Pancreas (tissue), 10 donors: ENCODE data around the gene TRIM28. TPM values are rescaled to one million over a fixed set of nuclear protein-coding genes. Genes with fewer than 3 reads are reported as not detected.

Experiments used
- ATAC-seq, 4 donors: fragments of 200-7000 bp; cut with Tn5 transposase; one replicate each; pipeline versions ENCODE4 v1.8.0 to v1.9.1; 2020; ENCODE audit warnings: mild to moderate bottlenecking in 4 of 4, moderate library complexity in 4 of 4
- DNase-seq, 6 donors: peaks; one replicate each; pipeline ENCODE4 v3.0.0-alpha.2; 2020
- FAIRE-seq: peaks from 2 replicates; lab custom pipeline; 2012; peaks lifted over from hg19 to GRCh38; lab: Jason Lieb, UNC
- H3K27ac ChIP-seq, 4 donors: fragments of 200-600 bp; sonication (generic); 1 replicate in 3 of 4; 2 replicates in 1 of 4; pipeline versions ENCODE4 v1.5.0 to v1.8.0; 2020
- H3K27me3 ChIP-seq, 4 donors: fragments of 200-600 bp; one replicate each; pipeline ENCODE4 v1.8.0; 2021
- H3K36me3 ChIP-seq, 3 donors: fragments of 200-600 bp; sonication (generic) in 1 of 3; one replicate each; pipeline versions ENCODE4 v1.5.0 to v1.8.0; 2020 to 2021
- H3K4me1 ChIP-seq, 3 donors: fragments of 200-600 bp; one replicate each; pipeline ENCODE4 v1.8.0; 2021
- H3K4me3 ChIP-seq, 4 donors: fragments of 200-600 bp; sonication (generic) in 2 of 4; one replicate each; pipeline versions ENCODE4 v1.5.0 to v1.8.0; 2020 to 2021
- H3K9me3 ChIP-seq, 4 donors: fragments of 200-600 bp; one replicate each; pipeline ENCODE4 v1.8.0; 2021
- WGBS, 2 donors: extraction: QIAGEN DNeasy Blood & Tissue Kit; methylation state at CpG; one replicate each; pipeline ENCODE4 v1.1.7; 2013; 5-methylcytosine and 5-hydroxymethylcytosine counted together
- intact Hi-C, 3 donors: fragments of 100-400 bp; cut with DNase I; formaldehyde crosslinking; loops; one replicate each; pipeline versions ENCODE4 v1.11.1 to v1.14.2; 2022
- polyA plus RNA-seq, 2 donors: library from polyadenylated mRNA; stranded (reverse); fragments of 200-250 nt; gene quantifications; one replicate each; pipeline ENCODE4 v1.2.3, GENCODE V29; 2013
- total RNA-seq, 6 donors: library from RNA; stranded (reverse); fragmentation: NEBNext Ultra II Directional in 4 of 6; extraction: Animal tissue kit (Norgen Biotek cat#: 25700) in 4 of 6; gene quantifications; one replicate each; pipeline versions ENCODE4 v1.2.1 to v1.2.4, GENCODE V29; 2021 to 2023
- TF ChIP-seq, protein P1 (sequence below), 4 donors: fragments of 200-600 bp; sonication (generic) in 3 of 4; IDR thresholded peaks; one replicate each; pipeline versions ENCODE4 v1.5.0 to v1.8.0; 2021; ENCODE audit warnings: antibody characterized with exemption in 4 of 4
- donor health status: healthy with polysubstance abuse.
- donor health status: DM: no; HTN: no; CAD: no; lungs with moderate emphysema.
- donor health status: DM: no; HTN: no; CAD: no.
- donor health status: control.
- donor health status: control.
- donor health status: Bipolar disorder and iron deficiency.
- donor health status: DM: yes; HTN: yes; CAD: no.
- donor health status: DM: no; HTN: no; CAD: no.
- donor health status: DM: no; HTN: no; CAD: no.
- donor health status: DM: yes; HTN: yes; CAD: no.

TRIM28 gene
- total and polyA plus RNA-seq, 8 donors, result 128 to 212 (median 190) TPM

DNA sequence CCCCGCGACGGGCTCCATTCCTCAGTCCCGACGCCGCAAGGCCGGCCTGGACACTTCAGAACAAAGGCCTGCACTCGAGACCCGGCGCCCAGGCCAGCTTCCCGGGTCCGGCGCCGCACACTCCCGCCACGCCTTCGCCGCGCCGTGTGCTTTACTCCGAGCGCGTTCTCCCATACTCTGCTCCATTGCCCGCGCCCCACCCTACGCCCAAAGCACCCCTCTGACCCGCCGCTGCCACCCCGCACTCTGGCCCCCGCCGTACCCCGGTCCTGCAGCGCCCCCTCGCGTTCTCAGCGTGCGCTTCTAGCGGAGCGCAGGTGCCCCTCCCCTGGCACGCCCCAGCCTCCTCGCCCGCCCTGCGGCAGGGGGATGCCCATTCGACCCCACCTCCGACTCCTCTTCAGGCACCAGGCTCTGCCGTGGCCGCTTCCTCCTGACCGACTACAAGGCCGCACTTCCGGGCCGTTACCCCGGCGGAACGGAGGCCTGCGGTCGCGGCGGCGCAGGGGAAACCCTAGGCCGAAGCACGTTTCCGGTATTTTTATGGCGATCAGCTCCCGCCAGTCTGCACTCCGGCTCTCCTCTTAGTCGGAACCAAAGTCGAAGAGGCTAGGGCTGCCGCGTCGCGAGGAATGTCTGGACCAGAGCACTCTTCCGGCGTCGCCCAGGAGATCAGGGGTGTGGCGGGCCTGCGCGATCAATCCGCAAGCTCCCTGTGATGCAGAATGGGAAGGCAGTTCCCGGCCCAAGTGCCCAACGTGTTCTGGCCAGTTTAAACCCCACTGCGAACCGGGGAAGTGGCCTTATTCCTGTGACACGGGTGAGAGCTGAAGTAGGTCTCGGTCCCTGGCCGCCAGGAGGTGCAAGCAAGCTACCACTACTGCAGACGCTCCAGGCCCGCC lies 24.3 kb upstream of the TRIM28 start, which contains the start of gene ZBTB45:
TSS of gene ZBTB45 (minus strand) at position 456 of the 902 bp plus-strand sequence. CDS start 2,137 bp downstream, outside the sequence.
- 1% methylated on average over 87 of the region's 87 CpGs for WGBS, 2 donors
- Histone ChIP-seq H3K9me3 (no peaks in the 10 kb centered on the region), H3K27ac (peak within 1 kb of the TSS; percentile 86 to 93 (median 90)), H3K4me3 (peak within 1 kb of the TSS; percentile 55 to 94 (median 84)), H3K27me3 (no peaks in the 10 kb centered on the region), H3K36me3 (peaks cover 0 to 8% (median 0%) of the 10 kb centered on the region in 3 donors), H3K4me1 (peaks cover 6 to 14% (median 13%) of the 10 kb centered on the region in 3 donors)
- ATAC-seq (peak; percentile 87 to 92 (median 88)), DNase-seq (peak; percentile 90 to 97 (median 94)), FAIRE-seq (no peak)
- intact Hi-C loops, result no loop called here
- TF ChIP-seq, protein P1, sequence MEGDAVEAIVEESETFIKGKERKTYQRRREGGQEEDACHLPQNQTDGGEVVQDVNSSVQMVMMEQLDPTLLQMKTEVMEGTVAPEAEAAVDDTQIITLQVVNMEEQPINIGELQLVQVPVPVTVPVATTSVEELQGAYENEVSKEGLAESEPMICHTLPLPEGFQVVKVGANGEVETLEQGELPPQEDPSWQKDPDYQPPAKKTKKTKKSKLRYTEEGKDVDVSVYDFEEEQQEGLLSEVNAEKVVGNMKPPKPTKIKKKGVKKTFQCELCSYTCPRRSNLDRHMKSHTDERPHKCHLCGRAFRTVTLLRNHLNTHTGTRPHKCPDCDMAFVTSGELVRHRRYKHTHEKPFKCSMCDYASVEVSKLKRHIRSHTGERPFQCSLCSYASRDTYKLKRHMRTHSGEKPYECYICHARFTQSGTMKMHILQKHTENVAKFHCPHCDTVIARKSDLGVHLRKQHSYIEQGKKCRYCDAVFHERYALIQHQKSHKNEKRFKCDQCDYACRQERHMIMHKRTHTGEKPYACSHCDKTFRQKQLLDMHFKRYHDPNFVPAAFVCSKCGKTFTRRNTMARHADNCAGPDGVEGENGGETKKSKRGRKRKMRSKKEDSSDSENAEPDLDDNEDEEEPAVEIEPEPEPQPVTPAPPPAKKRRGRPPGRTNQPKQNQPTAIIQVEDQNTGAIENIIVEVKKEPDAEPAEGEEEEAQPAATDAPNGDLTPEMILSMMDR (IDR thresholded peaks at IDR 0.05), result peak in 3 of 4 donors; percentile 34 to 44 (median 40)

DNA sequence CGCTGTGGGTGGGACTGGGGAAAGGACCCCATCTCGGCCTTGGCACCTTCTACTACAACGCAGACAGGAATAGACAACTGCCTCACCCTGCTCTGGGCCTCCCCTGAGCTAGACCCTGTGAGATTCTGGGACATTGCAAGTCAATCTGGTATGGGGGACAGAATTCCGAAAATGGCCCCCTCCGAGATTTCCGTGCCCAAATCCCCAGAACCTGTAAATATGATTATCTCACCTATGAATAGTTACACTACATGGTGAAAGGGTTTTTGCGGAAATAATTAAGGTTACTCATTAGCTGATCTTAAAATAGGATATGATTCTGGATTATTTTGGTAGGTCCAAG lies 23.6 kb upstream of the TRIM28 start:
- Histone ChIP-seq H3K4me1 (peaks cover 6 to 14% (median 13%) of the 10 kb centered on the region in 3 donors), H3K27ac (peak overlapping the region; percentile 86 to 93 (median 90)), H3K36me3 (peaks cover 0 to 8% (median 0%) of the 10 kb centered on the region in 3 donors), H3K27me3 (no peaks in the 10 kb centered on the region), H3K4me3 (peak overlapping the region; percentile 55 to 94 (median 84)), H3K9me3 (no peaks in the 10 kb centered on the region)
- 2 to 5% methylated on average over 7 of the region's 7 CpGs for WGBS, 2 donors
- TF ChIP-seq, protein P1 (IDR thresholded peaks at IDR 0.05), result no peak
- no peak for DNase-seq
- no peak for FAIRE-seq
- intact Hi-C loops, result no loop called here
- no peak for ATAC-seq

DNA sequence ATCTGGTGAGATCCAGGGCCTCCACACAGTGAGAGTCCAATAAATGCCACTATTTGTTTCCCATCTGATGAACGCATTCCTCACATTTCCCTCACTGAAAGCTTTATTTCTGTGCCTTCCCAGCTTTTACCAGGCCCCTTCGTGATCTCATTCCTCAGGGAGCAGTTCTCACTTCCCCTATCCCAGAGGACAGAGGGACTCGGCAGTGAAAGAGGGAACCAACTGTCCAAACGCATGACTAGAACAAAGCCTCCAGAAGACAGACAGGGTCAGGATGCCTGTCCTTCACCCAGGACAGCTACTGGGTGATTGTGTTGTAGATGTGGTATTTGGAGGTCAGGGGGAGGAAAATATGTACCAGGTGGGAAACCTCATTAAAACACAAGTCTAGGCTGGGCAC lies 22.2 kb upstream of the TRIM28 start:
- no peak overlapping the region for H3K4me3 ChIP-seq
- WGBS, 2 donors, result 63 to 68% methylated on average over 4 of the region's 4 CpGs
- DNase-seq, result no peak
- ATAC-seq, result no peak
- intact Hi-C loops, result no loop called here
- H3K27me3 ChIP-seq, result no peaks in the 10 kb centered on the region
- H3K36me3 ChIP-seq, result peaks cover 0 to 7% (median 0%) of the 10 kb centered on the region in 3 donors
- no peak overlapping the region for H3K27ac ChIP-seq
- H3K4me1 ChIP-seq, result peaks cover 6 to 14% (median 13%) of the 10 kb centered on the region in 3 donors
- TF ChIP-seq, protein P1 (IDR thresholded peaks at IDR 0.05), result no peak
- no peak for FAIRE-seq
- no peaks in the 10 kb centered on the region for H3K9me3 ChIP-seq

DNA sequence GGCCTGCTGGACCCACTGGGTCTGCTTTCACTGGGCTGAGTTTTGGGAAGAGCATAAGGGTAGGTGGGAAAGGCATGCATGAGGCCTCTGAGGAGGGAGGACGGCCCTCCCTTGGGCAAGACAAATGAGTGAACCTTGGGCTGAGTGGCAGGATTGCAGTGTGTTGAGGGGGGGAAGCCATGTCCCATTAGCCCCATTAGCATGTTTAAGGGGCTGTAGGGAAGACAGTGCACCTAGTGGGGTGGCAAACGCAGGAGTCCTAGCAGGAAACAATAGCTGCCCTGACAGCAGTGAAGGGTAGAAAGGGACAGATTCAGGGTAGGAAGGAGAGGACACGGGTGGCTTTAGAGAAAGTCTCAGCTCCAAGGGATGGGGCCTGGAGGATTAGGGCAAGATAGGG lies 21.2 kb upstream of the TRIM28 start:
- no peaks in the 10 kb centered on the region for H3K36me3 ChIP-seq
- FAIRE-seq (no peak), DNase-seq (no peak), ATAC-seq (no peak)
- no peak overlapping the region for H3K4me3 ChIP-seq
- no peak overlapping the region for H3K27ac ChIP-seq
- H3K9me3 ChIP-seq, result no peaks in the 10 kb centered on the region
- TF ChIP-seq, protein P1 (IDR thresholded peaks at IDR 0.05), result no peak
- no peaks in the 10 kb centered on the region for H3K27me3 ChIP-seq
- H3K4me1 ChIP-seq, result peaks cover 6 to 14% (median 11%) of the 10 kb centered on the region in 3 donors
- intact Hi-C loops, result no loop called here
- 65 to 87% methylated on average over 3 of the region's 3 CpGs for WGBS, 2 donors
